Measurements from ENCODE around the gene RAB17. TPM values are rescaled to one million over a fixed set of nuclear protein-coding genes. Genes with fewer than 3 reads are reported as not detected.

Gene RAB17
- total and polyA plus RNA-seq, 4 donors: 3.7 to 22.3 (median 7.8) TPM

- Histone ChIP-seq H3K9me3 (ENCODE audit: control insufficient read depth, low read length) (no peaks in the 10 kb centered on the region), H3K27ac (ENCODE audit: low read depth in 1 of 2, low read length in 2 of 2) (no peak overlapping the region), H3K36me3 (ENCODE audit: control insufficient read depth in 1 of 2, insufficient read depth in 2 of 2, low read length in 1 of 2) (no peaks in the 10 kb centered on the region), H3K4me1 (ENCODE audit: control insufficient read depth in 1 of 2, insufficient read depth in 2 of 2, low read length in 2 of 2) (peaks cover 0 to 4% of the 10 kb centered on the region in 2 donors), H3K4me3 (ENCODE audit: low read length in 2 of 2) (no peak overlapping the region), H3K27me3 (ENCODE audit: control insufficient read depth in 1 of 2, insufficient read depth in 2 of 2, low read length in 1 of 2) (no peaks in the 10 kb centered on the region)
- intact Hi-C loops (cut with DNase I): loop anchor here in 1 of 2 donors (5.0 kb wide), 2 partner anchors 36 to 151 kb away; partner anchors contain the start of gene LRRFIP1
- 74 to 77% methylated on average over 19 of the region's 19 CpGs for WGBS, 2 donors
- no peak for ATAC-seq (ENCODE audit: low FRiP score)
- peak; percentile 60 to 67 for DNase-seq
Observed at GRCh38 chr2:237591141-237591881, 777 bp upstream of the RAB17 start.

DNA sequence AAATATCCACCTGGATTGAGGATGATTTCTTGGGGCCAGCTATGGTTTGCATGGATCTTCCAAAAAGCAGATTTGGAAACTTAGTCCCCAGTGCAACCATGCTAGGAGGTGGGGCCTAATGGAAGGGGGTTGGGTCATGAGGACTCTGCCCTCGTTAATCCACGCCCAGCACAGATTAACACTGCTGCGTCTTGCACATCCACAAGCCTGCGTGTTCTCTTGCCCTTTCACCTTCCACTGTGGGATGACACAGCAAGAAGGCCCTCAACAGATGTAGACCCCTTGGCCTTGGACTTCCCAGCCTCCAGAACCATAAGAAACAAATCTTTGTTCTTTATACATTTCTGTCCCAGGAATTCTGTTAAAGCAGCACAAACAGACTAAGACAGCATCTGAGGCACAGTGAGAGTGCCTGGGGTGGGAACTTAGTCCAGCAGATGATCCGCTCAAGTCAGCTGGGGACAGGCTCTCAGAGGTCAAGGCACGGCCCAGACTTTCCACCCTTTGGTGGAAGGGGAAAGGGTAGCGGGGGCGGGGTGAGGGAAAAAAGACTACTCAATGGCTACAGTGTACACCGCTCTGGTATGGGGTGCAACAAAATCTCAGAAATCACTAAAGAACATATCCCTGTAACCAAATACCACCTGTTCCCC is 2.4 kb downstream of the RAB17 start:
- peaks cover 0 to 4% of the 10 kb centered on the region in 2 donors for H3K4me1 ChIP-seq (ENCODE audit: control insufficient read depth in 1 of 2, insufficient read depth in 2 of 2, low read length in 2 of 2)
- no peak overlapping the region for H3K4me3 ChIP-seq (ENCODE audit: low read length in 2 of 2)
- H3K27me3 ChIP-seq (ENCODE audit: control insufficient read depth in 1 of 2, insufficient read depth in 2 of 2, low read length in 1 of 2): no peaks in the 10 kb centered on the region
- no peaks in the 10 kb centered on the region for H3K9me3 ChIP-seq (ENCODE audit: control insufficient read depth, low read length)
- intact Hi-C loops (cut with DNase I): no loop called here
- no peak overlapping the region for H3K27ac ChIP-seq (ENCODE audit: low read depth in 1 of 2, low read length in 2 of 2)
- 96 to 98% methylated on average over 9 of the region's 9 CpGs for WGBS, 2 donors
- H3K36me3 ChIP-seq (ENCODE audit: control insufficient read depth in 1 of 2, insufficient read depth in 2 of 2, low read length in 1 of 2): no peaks in the 10 kb centered on the region
- ATAC-seq (ENCODE audit: low FRiP score) (no peak), DNase-seq (peak; percentile 12 to 61)

- Histone ChIP-seq H3K4me3 (ENCODE audit: low read length in 2 of 2) (no peak overlapping the region), H3K36me3 (ENCODE audit: control insufficient read depth in 1 of 2, insufficient read depth in 2 of 2, low read length in 1 of 2) (no peaks in the 10 kb centered on the region), H3K9me3 (ENCODE audit: control insufficient read depth, low read length) (no peaks in the 10 kb centered on the region), H3K27ac (ENCODE audit: low read depth in 1 of 2, low read length in 2 of 2) (no peak overlapping the region), H3K4me1 (ENCODE audit: control insufficient read depth in 1 of 2, insufficient read depth in 2 of 2, low read length in 2 of 2) (peaks cover 0 to 4% of the 10 kb centered on the region in 2 donors), H3K27me3 (ENCODE audit: control insufficient read depth in 1 of 2, insufficient read depth in 2 of 2, low read length in 1 of 2) (no peaks in the 10 kb centered on the region)
- 92% methylated on average over 15 of the region's 15 CpGs for WGBS, 2 donors
- ATAC-seq (ENCODE audit: low FRiP score) (no peak), DNase-seq (peak; percentile 37 to 45)
- intact Hi-C loops (cut with DNase I): no loop called here
Observed at GRCh38 chr2:237585590-237586221, 4.8 kb downstream of the RAB17 start.

GRCh38 chr2:237583385-237584295 is 6.9 kb downstream of the RAB17 start:
- no peaks in the 10 kb centered on the region for H3K9me3 ChIP-seq (ENCODE audit: control insufficient read depth, low read length)
- no peaks in the 10 kb centered on the region for H3K36me3 ChIP-seq (ENCODE audit: control insufficient read depth in 1 of 2, insufficient read depth in 2 of 2, low read length in 1 of 2)
- WGBS, 2 donors: 92 to 93% methylated on average over 19 of the region's 19 CpGs
- peak in 1 of 2 donors; percentile 68 for DNase-seq
- H3K4me1 ChIP-seq (ENCODE audit: control insufficient read depth in 1 of 2, insufficient read depth in 2 of 2, low read length in 2 of 2): no peaks in the 10 kb centered on the region
- no peaks in the 10 kb centered on the region for H3K27me3 ChIP-seq (ENCODE audit: control insufficient read depth in 1 of 2, insufficient read depth in 2 of 2, low read length in 1 of 2)
- no peak overlapping the region for H3K27ac ChIP-seq (ENCODE audit: low read depth in 1 of 2, low read length in 2 of 2)
- intact Hi-C loops (cut with DNase I): loop anchor here in 1 of 2 donors (5.0 kb wide), 1 partner anchor 159 kb away; no protein-coding TSS in a partner anchor
- no peak overlapping the region for H3K4me3 ChIP-seq (ENCODE audit: low read length in 2 of 2)
- no peak for ATAC-seq (ENCODE audit: low FRiP score)

DNA sequence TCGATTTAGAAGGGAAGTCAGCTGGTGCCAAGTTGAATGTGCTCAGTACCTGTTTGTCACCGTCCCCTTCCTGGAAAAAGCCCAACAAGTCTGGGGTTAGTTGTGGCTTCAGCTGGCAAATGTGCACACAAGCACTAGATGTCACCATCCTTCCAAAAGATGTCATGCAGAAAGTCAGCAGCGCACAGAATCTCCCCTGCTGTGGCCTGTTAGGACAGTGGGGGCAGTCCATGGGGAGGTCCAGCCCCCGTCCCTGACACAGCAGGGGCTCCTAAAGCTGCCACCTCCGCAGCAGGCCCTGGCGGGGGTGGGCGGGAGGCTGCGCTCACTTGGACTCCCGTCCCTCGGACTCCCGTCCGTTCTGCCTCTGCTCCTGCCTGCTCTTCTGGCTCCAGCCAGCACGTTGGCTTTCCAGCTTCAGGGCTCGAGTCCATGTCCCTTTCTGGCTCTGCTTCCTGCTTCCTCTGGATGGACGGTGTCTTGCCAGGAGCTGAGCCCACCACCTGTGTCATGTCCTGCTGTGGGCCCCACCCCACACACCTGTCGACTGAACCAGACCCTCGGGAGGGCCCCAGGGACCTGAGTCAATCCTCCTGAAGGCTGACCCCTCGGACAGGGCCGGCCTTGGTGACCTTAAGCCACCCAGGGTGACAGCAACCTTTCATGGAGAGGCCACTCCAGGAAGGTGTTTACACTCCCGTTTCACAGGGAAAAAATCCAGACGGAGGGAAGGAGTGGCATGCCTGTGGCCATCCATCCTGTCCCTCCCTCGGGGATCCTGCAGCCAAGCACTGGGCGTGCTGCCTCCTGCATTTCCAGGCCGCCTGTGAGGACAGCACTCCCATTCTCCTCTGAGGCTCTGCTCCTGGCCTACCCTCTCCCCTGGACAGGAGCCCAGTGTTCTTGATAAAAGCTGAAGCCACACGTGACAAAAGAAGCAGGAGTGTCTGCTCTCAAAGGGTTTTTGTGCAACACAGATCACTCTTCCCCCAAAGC is 8.5 kb downstream of the RAB17 start:
- ATAC-seq (ENCODE audit: low FRiP score): peak; percentile 84
- no peaks in the 10 kb centered on the region for H3K9me3 ChIP-seq (ENCODE audit: control insufficient read depth, low read length)
- DNase-seq: peak; percentile 72 to 86
- no peaks in the 10 kb centered on the region for H3K36me3 ChIP-seq (ENCODE audit: control insufficient read depth in 1 of 2, insufficient read depth in 2 of 2, low read length in 1 of 2)
- H3K4me3 ChIP-seq (ENCODE audit: low read length in 2 of 2): no peak overlapping the region
- peak overlapping the region; percentile 34 to 82 for H3K27ac ChIP-seq (ENCODE audit: low read depth in 1 of 2, low read length in 2 of 2)
- no peaks in the 10 kb centered on the region for H3K4me1 ChIP-seq (ENCODE audit: control insufficient read depth in 1 of 2, insufficient read depth in 2 of 2, low read length in 2 of 2)
- intact Hi-C loops (cut with DNase I): loop anchor here (2.0 to 5.0 kb wide), 2 partner anchors 160 to 163 kb away; no protein-coding TSS in a partner anchor
- WGBS, 2 donors: 9 to 10% methylated on average over 24 to 25 of the region's 25 CpGs
- no peaks in the 10 kb centered on the region for H3K27me3 ChIP-seq (ENCODE audit: control insufficient read depth in 1 of 2, insufficient read depth in 2 of 2, low read length in 1 of 2)

- Histone ChIP-seq H3K9me3 (ENCODE audit: control insufficient read depth, low read length) (no peaks in the 10 kb centered on the region), H3K27me3 (ENCODE audit: control insufficient read depth in 1 of 2, insufficient read depth in 2 of 2, low read length in 1 of 2) (no peaks in the 10 kb centered on the region), H3K27ac (ENCODE audit: low read depth in 1 of 2, low read length in 2 of 2) (peak overlapping the region in 1 of 2 donors; percentile 29), H3K4me1 (ENCODE audit: control insufficient read depth in 1 of 2, insufficient read depth in 2 of 2, low read length in 2 of 2) (no peaks in the 10 kb centered on the region), H3K4me3 (ENCODE audit: low read length in 2 of 2) (no peak overlapping the region), H3K36me3 (ENCODE audit: control insufficient read depth in 1 of 2, insufficient read depth in 2 of 2, low read length in 1 of 2) (no peaks in the 10 kb centered on the region)
- DNase-seq (peak in 1 of 2 donors; percentile 67), ATAC-seq (ENCODE audit: low FRiP score) (no peak)
- intact Hi-C loops (cut with DNase I): loop anchor here (2.0 to 5.0 kb wide), 2 partner anchors 161 to 163 kb away; no protein-coding TSS in a partner anchor
- WGBS, 2 donors: 6 to 14% methylated on average over 6 of the region's 6 CpGs
Observed at GRCh38 chr2:237581326-237581725, 9.2 kb downstream of the RAB17 start.

- 92 to 96% methylated on average over 26 of the region's 26 CpGs for WGBS, 2 donors
- peak; percentile 40 to 72 for DNase-seq
- no peak overlapping the region for H3K4me3 ChIP-seq (ENCODE audit: low read length in 2 of 2)
- ATAC-seq (ENCODE audit: low FRiP score): no peak
- no peaks in the 10 kb centered on the region for H3K4me1 ChIP-seq (ENCODE audit: control insufficient read depth in 1 of 2, insufficient read depth in 2 of 2, low read length in 2 of 2)
- no peaks in the 10 kb centered on the region for H3K36me3 ChIP-seq (ENCODE audit: control insufficient read depth in 1 of 2, insufficient read depth in 2 of 2, low read length in 1 of 2)
- intact Hi-C loops (cut with DNase I): loop anchor here (5.0 to 10.0 kb wide), 2 partner anchors 423 to 426 kb away; no protein-coding TSS in a partner anchor
- H3K27ac ChIP-seq (ENCODE audit: low read depth in 1 of 2, low read length in 2 of 2): no peak overlapping the region
- H3K27me3 ChIP-seq (ENCODE audit: control insufficient read depth in 1 of 2, insufficient read depth in 2 of 2, low read length in 1 of 2): no peaks in the 10 kb centered on the region
- H3K9me3 ChIP-seq (ENCODE audit: control insufficient read depth, low read length): no peaks in the 10 kb centered on the region
Observed at GRCh38 chr2:237577956-237578870, 12.3 kb downstream of the RAB17 start.

Data from aorta (tissue), 5 donors.